GM23338 (cell line): ENCODE data around the gene MSANTD4. TPM values are rescaled to one million over a fixed set of nuclear protein-coding genes. Genes with fewer than 3 reads are reported as not detected.

Source experiments
- ATAC-seq: fragments of 200-7000 bp; cut with Tn5 transposase; 3 replicates; pipeline ENCODE4 v1.9.1; 2020
- DNase-seq: peaks from one replicate; pipeline ENCODE4 v3.0.0-alpha.2; 2015; ENCODE audit warnings: low spot score
- H2AFZ ChIP-seq: fragments of 200-600 bp; sonication (generic); 2 replicates; pipeline ENCODE4 v1.8.0; 2016; ENCODE audit warnings: antibody characterized with exemption, mild to moderate bottlenecking, moderate library complexity
- H3F3A ChIP-seq: fragments of 200-600 bp; sonication (generic); replicated peaks from 2 replicates; pipeline ENCODE4 v1.8.0; 2017; ENCODE audit warnings: antibody characterized with exemption, mixed run types, low read depth
- H3K27ac ChIP-seq: fragments of 200-600 bp; sonication (generic); 2 replicates; pipeline ENCODE4 v1.6.1; 2016; ENCODE audit warnings: low read depth
- H3K27me3 ChIP-seq: fragments of 200-600 bp; sonication (generic); 2 replicates; pipeline ENCODE4 v1.8.0; 2016; ENCODE audit warnings: mild to moderate bottlenecking, mixed run types, moderate library complexity; ENCODE audit not compliant: insufficient read depth
- H3K36me3 ChIP-seq: fragments of 200-600 bp; sonication (generic); 2 replicates; pipeline ENCODE4 v1.8.0; 2016; ENCODE audit warnings: mild to moderate bottlenecking; ENCODE audit not compliant: insufficient read depth
- H3K4me1 ChIP-seq: fragments of 200-600 bp; sonication (generic); 2 replicates; pipeline ENCODE4 v1.8.0; 2016; ENCODE audit warnings: mild to moderate bottlenecking, moderate library complexity; ENCODE audit not compliant: insufficient read depth
- H3K4me2 ChIP-seq: fragments of 200-600 bp; sonication (generic); 2 replicates; pipeline ENCODE4 v1.7.1; 2017; ENCODE audit warnings: mixed run types
- H3K4me3 ChIP-seq: fragments of 200-600 bp; sonication (generic); 2 replicates; pipeline ENCODE4 v1.6.1; 2016; ENCODE audit warnings: mixed run types
- H3K79me2 ChIP-seq: fragments of 200-600 bp; sonication (generic); replicated peaks from 2 replicates; pipeline ENCODE4 v1.8.0; 2017; ENCODE audit warnings: mild to moderate bottlenecking; ENCODE audit not compliant: insufficient read depth
- H3K9me2 ChIP-seq: fragments of 200-600 bp; sonication (generic); 2 replicates; pipeline ENCODE4 v1.8.0; 2017; ENCODE audit not compliant: insufficient read depth
- H4K20me1 ChIP-seq: fragments of 200-600 bp; sonication (generic); replicated peaks from 2 replicates; pipeline ENCODE4 v1.8.0; 2017; ENCODE audit warnings: mild to moderate bottlenecking; ENCODE audit not compliant: insufficient read depth
- H3K27ac Mint-ChIP-seq: 2 replicates; pipeline ENCODE4 v1.8.0; 2020; ENCODE audit warnings: inconsistent platforms, mild to moderate bottlenecking, moderate library complexity, mixed read lengths
- H3K27me3 Mint-ChIP-seq: 3 replicates; pipeline ENCODE4 v1.8.0; 2022; ENCODE audit warnings: low read depth, mild to moderate bottlenecking, moderate library complexity, mixed read lengths, inconsistent platforms; ENCODE audit not compliant: insufficient read depth, poor library complexity
- H3K36me3 Mint-ChIP-seq: 3 replicates; pipeline ENCODE4 v1.8.0; 2021; ENCODE audit warnings: low read depth, mild to moderate bottlenecking, inconsistent platforms, moderate library complexity, mixed read lengths
- H3K4me1 Mint-ChIP-seq: 3 replicates; pipeline ENCODE4 v1.8.0; 2020; ENCODE audit warnings: mild to moderate bottlenecking, inconsistent platforms, mixed read lengths
- H3K4me3 Mint-ChIP-seq: 3 replicates; pipeline ENCODE4 v1.8.0; 2021; ENCODE audit warnings: moderate library complexity, mild to moderate bottlenecking, inconsistent platforms, mixed read lengths
- H3K9me3 Mint-ChIP-seq: 3 replicates; pipeline ENCODE4 v1.8.0; 2020; ENCODE audit warnings: moderate library complexity, mild to moderate bottlenecking, inconsistent platforms, mixed read lengths
- CREB1 ChIP-seq: fragments of 250-450 bp; sonication (Bioruptor Pico); IDR thresholded peaks from 2 replicates; pipeline ENCODE4 v1.5.0; 2020; ENCODE audit warnings: low read depth, mild to moderate bottlenecking, moderate library complexity
- CTCF ChIP-seq, 2 experiments: fragments of 200-600 bp in 1 of 2; sonication (generic) in 1 of 2; conservative IDR thresholded peaks; 2 replicates each; pipeline versions ENCODE4 v1.5.1 to v1.6.1; 2016 to 2017; ENCODE audit warnings: antibody characterized with exemption in 2 of 2, low read depth in 2 of 2, mild to moderate bottlenecking in 2 of 2, moderate library complexity in 1 of 2
- EZH2phosphoT487 ChIP-seq: fragments of 200-600 bp; sonication (generic); IDR thresholded peaks from one replicate; pipeline ENCODE4 v1.8.1; 2018; ENCODE audit warnings: antibody characterized with exemption; ENCODE audit not compliant: unreplicated experiment
- JUNB ChIP-seq: IDR thresholded peaks from one replicate; pipeline ENCODE4 v1.6.1; 2016; ENCODE audit warnings: antibody characterized with exemption; ENCODE audit not compliant: unreplicated experiment
- POLR2AphosphoS5 ChIP-seq: IDR thresholded peaks from 2 replicates; pipeline ENCODE4 v1.6.1; 2016; ENCODE audit warnings: antibody characterized with exemption, low read depth
- REST ChIP-seq: IDR thresholded peaks from one replicate; pipeline ENCODE4 v1.6.1; 2018; ENCODE audit warnings: antibody characterized with exemption; ENCODE audit not compliant: unreplicated experiment
- STAT1 ChIP-seq: IDR thresholded peaks from one replicate; pipeline ENCODE4 v1.6.1; 2016; ENCODE audit warnings: antibody characterized with exemption; ENCODE audit not compliant: unreplicated experiment
- ZNF331 ChIP-seq: fragments of 250-450 bp; sonication (Bioruptor Pico); IDR thresholded peaks from 2 replicates; pipeline ENCODE4 v1.5.0; 2020; ENCODE audit warnings: low read depth, mild to moderate bottlenecking, moderate library complexity
- polyA plus RNA-seq: library from polyadenylated mRNA; unstranded; fragments of >200 nt; fragmentation: Nextera tagmentation; extraction: Ambion mirVana; gene quantifications from 2 replicates; pipeline ENCODE4 v1.2.1, GENCODE V29; 2016
- total RNA-seq: library from RNA; depleted of rRNA; stranded (reverse); fragments of >200 nt; shearing (Covaris generic); gene quantifications from 2 replicates; pipeline ENCODE4 v1.2.3, GENCODE V29; 2014
- TF ChIP-seq, protein P1 (sequence below): fragments of 250-450 bp; sonication (Bioruptor Pico); IDR thresholded peaks from 2 replicates; pipeline ENCODE4 v1.5.0; 2020; ENCODE audit warnings: mild to moderate bottlenecking, moderate library complexity
- TF ChIP-seq, protein P2 (sequence below): IDR thresholded peaks from 2 replicates; pipeline ENCODE4 v1.6.1; 2016; ENCODE audit warnings: antibody characterized with exemption

The MSANTD4 gene
- total and polyA plus RNA-seq, 2 experiments from 2014 or later, result 13.2 to 31.1 TPM

DNA sequence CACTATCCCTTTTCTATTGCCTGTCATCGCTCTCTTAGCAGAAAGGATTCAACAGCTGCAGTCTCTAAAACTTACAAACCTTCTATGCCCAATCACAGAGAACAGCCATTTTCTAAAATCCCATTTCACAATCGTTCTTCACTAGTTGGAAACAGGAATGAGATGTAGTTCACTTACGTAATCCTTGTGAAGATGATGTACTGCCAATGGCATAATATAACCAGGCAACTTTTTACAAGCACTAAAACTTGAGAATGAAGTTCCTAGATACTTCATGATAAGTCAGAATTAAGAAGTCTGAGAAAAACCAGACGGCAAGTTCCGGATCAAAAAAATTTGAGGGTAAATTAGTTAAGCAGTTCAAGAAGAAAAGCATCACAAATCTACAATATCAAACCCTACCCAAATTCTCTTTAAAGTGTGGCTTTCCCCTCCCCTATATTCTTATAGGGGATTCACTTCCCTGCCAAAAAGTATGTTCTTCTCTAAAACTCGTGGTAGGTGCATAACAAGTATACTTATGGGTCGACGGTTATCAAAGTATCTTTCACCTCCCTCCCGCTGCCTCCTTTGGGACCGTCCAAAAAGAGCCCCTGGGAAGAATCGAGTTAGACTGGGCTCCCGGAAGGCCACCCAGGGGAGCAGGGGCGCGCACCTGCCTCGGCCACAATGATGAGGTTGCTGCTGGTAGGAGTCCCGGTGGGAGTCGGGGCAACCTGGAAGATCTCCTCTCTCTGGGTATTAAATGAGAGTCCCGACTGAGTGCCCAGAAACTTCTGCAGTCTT is 666 bp downstream of the MSANTD4 start (continued):
- TF ChIP-seq CTCF (conservative IDR thresholded peaks at IDR 0.05; ENCODE audit: low read depth in 2 of 2), result no peak

DNA sequence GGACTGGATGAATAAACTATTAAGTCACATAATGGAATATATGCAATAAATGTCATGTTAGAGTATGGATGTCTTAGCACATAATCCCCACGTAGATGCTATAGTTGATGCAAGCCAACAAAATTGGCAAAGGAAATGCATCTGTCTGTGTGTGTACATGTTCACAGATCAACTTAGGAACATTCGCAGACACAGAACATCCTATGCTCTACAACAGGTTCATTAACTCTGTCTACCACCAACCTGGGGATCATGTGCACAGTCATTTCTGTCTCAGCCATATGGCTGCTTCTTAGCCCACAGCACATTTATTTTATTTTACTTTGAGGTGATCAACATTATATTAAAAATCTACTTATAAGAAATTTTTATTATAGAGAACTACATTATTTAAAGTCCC is 4.9 kb downstream of the MSANTD4 start:
- peaks cover 90% of the 10 kb centered on the region for H3K79me2 ChIP-seq

More for the DNA sequence above, 4.9 kb downstream of the MSANTD4 start:
- no peaks in the 10 kb centered on the region for H3K36me3 Mint-ChIP-seq
- Histone ChIP-seq H3K4me3 (no peak overlapping the region), H4K20me1 (peaks cover 10% of the 10 kb centered on the region), H3K9me2 (no peaks in the 10 kb centered on the region), H3K4me1 (peaks cover 44% of the 10 kb centered on the region), H3K27me3 (no peaks in the 10 kb centered on the region), H3K36me3 (no peaks in the 10 kb centered on the region), H2AFZ (no peak overlapping the region), H3F3A (no peaks in the 10 kb centered on the region), H3K4me2 (no peak overlapping the region), H3K27ac (no peak overlapping the region)
- H3K27me3 Mint-ChIP-seq, result no peaks in the 10 kb centered on the region
- DNase-seq (no peak), ATAC-seq (no peak)
- H3K4me3 Mint-ChIP-seq, result no peak overlapping the region
- no peak for TF ChIP-seq EZH2phosphoT487
- TF ChIP-seq, protein P1, sequence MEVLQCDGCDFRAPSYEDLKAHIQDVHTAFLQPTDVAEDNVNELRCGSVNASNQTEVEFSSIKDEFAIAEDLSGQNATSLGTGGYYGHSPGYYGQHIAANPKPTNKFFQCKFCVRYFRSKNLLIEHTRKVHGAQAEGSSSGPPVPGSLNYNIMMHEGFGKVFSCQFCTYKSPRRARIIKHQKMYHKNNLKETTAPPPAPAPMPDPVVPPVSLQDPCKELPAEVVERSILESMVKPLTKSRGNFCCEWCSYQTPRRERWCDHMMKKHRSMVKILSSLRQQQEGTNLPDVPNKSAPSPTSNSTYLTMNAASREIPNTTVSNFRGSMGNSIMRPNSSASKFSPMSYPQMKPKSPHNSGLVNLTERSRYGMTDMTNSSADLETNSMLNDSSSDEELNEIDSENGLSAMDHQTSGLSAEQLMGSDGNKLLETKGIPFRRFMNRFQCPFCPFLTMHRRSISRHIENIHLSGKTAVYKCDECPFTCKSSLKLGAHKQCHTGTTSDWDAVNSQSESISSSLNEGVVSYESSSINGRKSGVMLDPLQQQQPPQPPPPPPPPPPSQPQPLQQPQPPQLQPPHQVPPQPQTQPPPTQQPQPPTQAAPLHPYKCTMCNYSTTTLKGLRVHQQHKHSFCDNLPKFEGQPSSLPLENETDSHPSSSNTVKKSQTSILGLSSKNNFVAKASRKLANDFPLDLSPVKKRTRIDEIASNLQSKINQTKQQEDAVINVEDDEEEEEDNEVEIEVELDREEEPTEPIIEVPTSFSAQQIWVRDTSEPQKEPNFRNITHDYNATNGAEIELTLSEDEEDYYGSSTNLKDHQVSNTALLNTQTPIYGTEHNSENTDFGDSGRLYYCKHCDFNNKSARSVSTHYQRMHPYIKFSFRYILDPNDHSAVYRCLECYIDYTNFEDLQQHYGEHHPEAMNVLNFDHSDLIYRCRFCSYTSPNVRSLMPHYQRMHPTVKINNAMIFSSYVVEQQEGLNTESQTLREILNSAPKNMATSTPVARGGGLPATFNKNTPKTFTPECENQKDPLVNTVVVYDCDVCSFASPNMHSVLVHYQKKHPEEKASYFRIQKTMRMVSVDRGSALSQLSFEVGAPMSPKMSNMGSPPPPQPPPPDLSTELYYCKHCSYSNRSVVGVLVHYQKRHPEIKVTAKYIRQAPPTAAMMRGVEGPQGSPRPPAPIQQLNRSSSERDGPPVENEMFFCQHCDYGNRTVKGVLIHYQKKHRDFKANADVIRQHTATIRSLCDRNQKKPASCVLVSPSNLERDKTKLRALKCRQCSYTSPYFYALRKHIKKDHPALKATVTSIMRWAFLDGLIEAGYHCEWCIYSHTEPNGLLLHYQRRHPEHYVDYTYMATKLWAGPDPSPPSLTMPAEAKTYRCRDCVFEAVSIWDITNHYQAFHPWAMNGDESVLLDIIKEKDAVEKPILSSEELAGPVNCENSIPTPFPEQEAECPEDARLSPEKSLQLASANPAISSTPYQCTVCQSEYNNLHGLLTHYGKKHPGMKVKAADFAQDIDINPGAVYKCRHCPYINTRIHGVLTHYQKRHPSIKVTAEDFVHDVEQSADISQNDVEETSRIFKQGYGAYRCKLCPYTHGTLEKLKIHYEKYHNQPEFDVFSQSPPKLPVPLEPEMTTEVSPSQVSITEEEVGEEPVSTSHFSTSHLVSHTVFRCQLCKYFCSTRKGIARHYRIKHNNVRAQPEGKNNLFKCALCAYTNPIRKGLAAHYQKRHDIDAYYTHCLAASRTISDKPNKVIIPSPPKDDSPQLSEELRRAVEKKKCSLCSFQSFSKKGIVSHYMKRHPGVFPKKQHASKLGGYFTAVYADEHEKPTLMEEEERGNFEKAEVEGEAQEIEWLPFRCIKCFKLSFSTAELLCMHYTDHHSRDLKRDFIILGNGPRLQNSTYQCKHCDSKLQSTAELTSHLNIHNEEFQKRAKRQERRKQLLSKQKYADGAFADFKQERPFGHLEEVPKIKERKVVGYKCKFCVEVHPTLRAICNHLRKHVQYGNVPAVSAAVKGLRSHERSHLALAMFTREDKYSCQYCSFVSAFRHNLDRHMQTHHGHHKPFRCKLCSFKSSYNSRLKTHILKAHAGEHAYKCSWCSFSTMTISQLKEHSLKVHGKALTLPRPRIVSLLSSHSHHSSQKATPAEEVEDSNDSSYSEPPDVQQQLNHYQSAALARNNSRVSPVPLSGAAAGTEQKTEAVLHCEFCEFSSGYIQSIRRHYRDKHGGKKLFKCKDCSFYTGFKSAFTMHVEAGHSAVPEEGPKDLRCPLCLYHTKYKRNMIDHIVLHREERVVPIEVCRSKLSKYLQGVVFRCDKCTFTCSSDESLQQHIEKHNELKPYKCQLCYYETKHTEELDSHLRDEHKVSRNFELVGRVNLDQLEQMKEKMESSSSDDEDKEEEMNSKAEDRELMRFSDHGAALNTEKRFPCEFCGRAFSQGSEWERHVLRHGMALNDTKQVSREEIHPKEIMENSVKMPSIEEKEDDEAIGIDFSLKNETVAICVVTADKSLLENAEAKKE, result no peak
- TF ChIP-seq, protein P2, sequence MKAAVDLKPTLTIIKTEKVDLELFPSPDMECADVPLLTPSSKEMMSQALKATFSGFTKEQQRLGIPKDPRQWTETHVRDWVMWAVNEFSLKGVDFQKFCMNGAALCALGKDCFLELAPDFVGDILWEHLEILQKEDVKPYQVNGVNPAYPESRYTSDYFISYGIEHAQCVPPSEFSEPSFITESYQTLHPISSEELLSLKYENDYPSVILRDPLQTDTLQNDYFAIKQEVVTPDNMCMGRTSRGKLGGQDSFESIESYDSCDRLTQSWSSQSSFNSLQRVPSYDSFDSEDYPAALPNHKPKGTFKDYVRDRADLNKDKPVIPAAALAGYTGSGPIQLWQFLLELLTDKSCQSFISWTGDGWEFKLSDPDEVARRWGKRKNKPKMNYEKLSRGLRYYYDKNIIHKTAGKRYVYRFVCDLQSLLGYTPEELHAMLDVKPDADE, result no peak
- no peak for TF ChIP-seq CREB1 (CRISPR knock-in tag)
- no peak for TF ChIP-seq STAT1
- TF ChIP-seq ZNF331, result no peak
- TF ChIP-seq REST, result no peak
- no peak for TF ChIP-seq POLR2AphosphoS5
- no peak for TF ChIP-seq JUNB
- H3K27ac Mint-ChIP-seq, result no peak overlapping the region
- no peaks in the 10 kb centered on the region for H3K9me3 Mint-ChIP-seq
- H3K4me1 Mint-ChIP-seq, result peaks cover 44% of the 10 kb centered on the region
